Left colon (tissue), 2 donors: ENCODE data around the gene GPR107. TPM values are rescaled to one million over a fixed set of nuclear protein-coding genes. Genes with fewer than 3 reads are reported as not detected.
A peak's percentile ranks its signal among the peaks of the same experiment; 100 is the strongest.

Experiments
- ATAC-seq: fragments of 200-7000 bp; cut with Tn5 transposase; one replicate; pipeline ENCODE4 v1.9.1; 2020; ENCODE audit warnings: mild to moderate bottlenecking, moderate library complexity
- DNase-seq, 2 donors: peaks; one replicate each; pipeline ENCODE4 v3.0.0-alpha.2; 2020
- intact Hi-C, 2 donors: fragments of 100-400 bp; cut with DNase I in 1 of 2; cut with micrococcal nuclease in 1 of 2; formaldehyde crosslinking; loops; one replicate each; pipeline versions ENCODE4 v1.11.2 to v1.14.0; 2022; cut with DNase I, micrococcal nuclease
- total RNA-seq, 2 donors: library from RNA; stranded (reverse); fragmentation: NEBNext Ultra II Directional; extraction: Animal tissue kit (Norgen Biotek cat#: 25700); gene quantifications; one replicate each; pipeline ENCODE4 v1.2.1, GENCODE V29; 2021
- donor health status: DM: no; HTN: no; CAD: no.
- donor health status: DM: yes; HTN: yes; CAD: no.

Gene GPR107
- total RNA-seq, 2 donors from 2014 or later, result 44.6 to 48.6 TPM

GRCh38 chr9:130045725-130046450 is 7.8 kb upstream of the GPR107 start:
- intact Hi-C loops, result loop anchor here in 1 of 2 donors (10.0 kb wide), 1 partner anchor 81 kb away; no protein-coding TSS in a partner anchor
- DNase-seq, result no peak
- ATAC-seq, result no peak

- no peak for ATAC-seq
- no peak for DNase-seq
- intact Hi-C loops, result loop anchor here in 1 of 2 donors (10.0 kb wide), 2 partner anchors 85 to 165 kb away; no protein-coding TSS in a partner anchor
Measured at GRCh38 chr9:130049431-130050210, 4.1 kb upstream of the GPR107 start.

DNA sequence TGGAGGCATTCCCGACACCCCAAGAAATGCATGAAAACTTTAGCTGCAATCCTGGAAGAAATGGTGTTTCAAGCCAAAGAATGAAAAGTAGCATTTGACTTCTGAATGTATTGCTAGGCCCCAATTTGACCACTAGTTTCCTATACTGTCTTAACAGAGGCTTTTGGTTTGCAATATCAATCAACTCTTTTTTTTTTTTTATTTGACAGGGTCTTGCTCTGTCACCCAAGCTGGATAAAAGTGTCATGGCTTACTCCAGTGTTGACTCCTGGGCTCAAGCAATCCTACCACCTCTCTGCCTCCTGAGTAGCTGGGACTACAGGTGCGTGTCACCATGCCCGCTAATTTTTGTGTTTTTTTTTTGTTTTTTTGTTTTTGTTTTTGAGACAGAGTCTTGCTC is 3.2 kb upstream of the GPR107 start:
- intact Hi-C loops, result loop anchor here in 1 of 2 donors (10.0 kb wide), 1 partner anchor 166 kb away; no protein-coding TSS in a partner anchor
- DNase-seq (no peak), ATAC-seq (no peak)

- ATAC-seq, result no peak
- intact Hi-C loops, result loop anchor here in 1 of 2 donors (10.0 kb wide), 1 partner anchor 167 kb away; no protein-coding TSS in a partner anchor
- no peak for DNase-seq
Measured at GRCh38 chr9:130051855-130052254, 1.9 kb upstream of the GPR107 start.

DNA sequence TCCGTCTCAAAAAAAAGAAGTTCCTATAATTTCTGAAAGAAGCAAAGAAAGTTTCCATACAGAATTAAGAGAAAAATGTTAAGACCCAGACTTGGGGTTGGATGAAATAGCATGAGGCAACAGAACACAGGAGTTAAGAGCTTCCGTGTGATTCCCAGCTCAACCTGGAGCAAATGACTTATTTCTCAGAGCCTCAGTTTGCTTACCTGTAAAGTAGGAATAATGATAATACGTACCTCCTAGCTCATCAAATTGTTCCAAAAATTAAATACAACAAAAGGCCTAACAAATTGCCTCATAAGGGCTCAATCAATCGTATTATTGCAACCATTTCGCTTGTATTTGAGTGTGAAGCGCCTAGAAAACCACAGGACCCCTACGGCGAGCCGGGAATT is 600 bp upstream of the GPR107 start:
- DNase-seq, result no peak
- no peak for ATAC-seq
- intact Hi-C loops, result loop anchor here in 1 of 2 donors (10.0 kb wide), 1 partner anchor 168 kb away; no protein-coding TSS in a partner anchor

- ATAC-seq (peak; percentile 46), DNase-seq (no peak)
- intact Hi-C loops, result loop anchor here in 1 of 2 donors (10.0 kb wide), 1 partner anchor 170 kb away; no protein-coding TSS in a partner anchor
Measured at GRCh38 chr9:130054325-130054786, 650 bp downstream of the GPR107 start.

DNA sequence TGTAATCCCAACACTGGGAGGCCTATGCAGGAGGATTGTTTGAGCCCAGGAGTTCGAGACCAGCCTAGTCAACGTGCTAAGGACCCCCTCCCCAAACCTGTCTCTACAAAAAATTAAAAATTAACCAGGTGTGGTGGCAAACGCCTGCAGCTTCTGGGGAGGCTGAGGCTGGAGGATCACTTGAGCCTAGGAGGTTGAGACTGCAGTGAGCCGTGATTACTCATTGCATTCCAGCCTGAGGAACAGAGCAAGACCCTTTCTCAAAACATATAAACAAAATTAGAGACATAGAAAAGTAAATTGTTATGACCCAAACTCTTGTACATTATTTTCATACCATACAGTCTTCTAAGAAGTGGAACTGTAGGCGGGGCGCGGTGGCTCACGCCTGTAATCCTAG is 1.1 kb downstream of the GPR107 start:
- ATAC-seq (no peak), DNase-seq (no peak)
- intact Hi-C loops, result loop anchor here in 1 of 2 donors (10.0 kb wide), 1 partner anchor 170 kb away; no protein-coding TSS in a partner anchor

- intact Hi-C loops, result loop anchor here in 1 of 2 donors (10.0 kb wide), 1 partner anchor 173 kb away; no protein-coding TSS in a partner anchor
- ATAC-seq, result no peak
- DNase-seq, result no peak
Measured at GRCh38 chr9:130058154-130058553, 4.4 kb downstream of the GPR107 start.

DNA sequence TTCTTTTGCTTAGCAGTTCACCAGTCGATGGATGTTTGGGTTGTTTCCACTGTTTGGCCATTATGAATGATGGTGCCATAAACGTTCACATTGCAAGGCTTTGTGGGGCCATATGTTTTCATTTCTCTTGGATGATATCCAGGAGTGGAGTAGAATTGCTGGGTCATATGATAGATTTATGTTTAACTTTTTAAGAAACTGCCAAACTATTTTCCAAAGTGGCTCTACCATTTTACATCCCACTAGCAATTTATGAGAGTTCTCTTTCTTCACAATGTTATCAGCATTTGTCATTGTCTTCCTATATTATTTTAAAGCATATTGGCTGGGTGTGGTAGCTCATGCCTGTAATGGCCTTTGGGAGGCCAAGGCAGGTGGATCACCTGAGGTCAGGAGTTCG is 5.2 kb downstream of the GPR107 start:
- intact Hi-C loops, result loop anchor here in 1 of 2 donors (10.0 kb wide), 1 partner anchor 174 kb away; no protein-coding TSS in a partner anchor
- DNase-seq, result no peak
- ATAC-seq, result peak; percentile 87

DNA sequence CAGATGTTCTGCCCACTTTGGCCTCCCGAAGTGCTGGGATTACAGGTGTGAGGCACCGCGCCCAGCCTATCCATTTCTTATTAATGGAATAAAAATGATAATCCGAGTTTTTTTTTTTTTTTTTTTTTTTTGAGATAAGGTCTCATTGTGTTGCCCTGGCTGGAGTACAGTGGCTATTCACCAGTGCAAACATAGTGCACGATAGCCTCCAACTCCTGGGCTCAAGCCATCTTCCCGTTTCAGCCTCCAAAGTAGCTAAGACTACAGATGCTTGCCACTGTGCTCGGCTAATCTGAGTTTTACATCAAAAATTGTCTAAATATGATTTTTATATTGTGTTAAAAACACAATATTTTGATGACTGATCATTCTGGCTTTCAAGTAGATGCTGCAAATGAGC is 6.6 kb downstream of the GPR107 start:
- no peak for DNase-seq
- intact Hi-C loops, result no loop called here
- no peak for ATAC-seq

DNA sequence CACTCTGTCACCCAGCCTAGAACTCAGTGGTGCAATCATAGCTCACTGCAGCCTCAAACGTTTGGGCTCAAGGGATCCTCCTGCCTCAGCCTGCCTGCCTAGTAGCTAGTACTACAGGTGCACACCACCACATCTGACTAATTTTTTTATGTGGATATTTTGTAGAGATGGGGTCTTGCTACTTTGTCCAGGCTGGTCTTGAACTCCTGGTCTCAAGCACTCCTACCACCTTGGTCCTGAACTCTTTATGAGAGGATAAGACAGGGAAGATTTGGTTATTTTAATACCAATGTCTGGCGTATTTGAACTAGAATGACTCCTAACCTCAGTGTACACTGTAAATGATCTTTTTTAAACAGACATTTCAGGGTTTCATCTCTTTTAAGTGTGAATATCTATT is 9.0 kb downstream of the GPR107 start:
- intact Hi-C loops, result no loop called here
- no peak for DNase-seq

GRCh38 chr9:130064621-130065020 is 10.9 kb downstream of the GPR107 start:
- intact Hi-C loops, result no loop called here
- DNase-seq (no peak), ATAC-seq (no peak)

More for the DNA sequence above, 9.0 kb downstream of the GPR107 start:
- ATAC-seq, result no peak

DNA sequence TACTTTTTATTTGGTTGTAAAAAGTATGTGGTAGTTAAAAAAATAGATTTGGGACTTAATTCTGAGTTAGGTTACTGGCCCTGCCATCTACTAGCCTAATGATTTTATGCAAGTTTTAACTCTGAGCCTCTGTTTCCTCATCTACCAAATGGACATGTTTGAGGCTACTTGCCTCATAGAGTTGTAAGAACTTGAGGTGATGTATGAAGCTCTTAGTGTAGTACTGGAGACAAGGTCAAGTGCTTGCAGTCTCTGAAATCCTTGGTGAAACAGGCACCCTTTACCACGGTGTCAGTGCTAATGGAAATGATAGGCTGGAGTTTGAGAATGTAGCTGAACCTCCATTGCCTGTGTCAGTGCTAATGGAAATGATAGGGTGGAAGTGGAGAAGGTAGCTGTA is 15.3 kb downstream of the GPR107 start:
- ATAC-seq (no peak), DNase-seq (no peak)
- intact Hi-C loops, result no loop called here

DNA sequence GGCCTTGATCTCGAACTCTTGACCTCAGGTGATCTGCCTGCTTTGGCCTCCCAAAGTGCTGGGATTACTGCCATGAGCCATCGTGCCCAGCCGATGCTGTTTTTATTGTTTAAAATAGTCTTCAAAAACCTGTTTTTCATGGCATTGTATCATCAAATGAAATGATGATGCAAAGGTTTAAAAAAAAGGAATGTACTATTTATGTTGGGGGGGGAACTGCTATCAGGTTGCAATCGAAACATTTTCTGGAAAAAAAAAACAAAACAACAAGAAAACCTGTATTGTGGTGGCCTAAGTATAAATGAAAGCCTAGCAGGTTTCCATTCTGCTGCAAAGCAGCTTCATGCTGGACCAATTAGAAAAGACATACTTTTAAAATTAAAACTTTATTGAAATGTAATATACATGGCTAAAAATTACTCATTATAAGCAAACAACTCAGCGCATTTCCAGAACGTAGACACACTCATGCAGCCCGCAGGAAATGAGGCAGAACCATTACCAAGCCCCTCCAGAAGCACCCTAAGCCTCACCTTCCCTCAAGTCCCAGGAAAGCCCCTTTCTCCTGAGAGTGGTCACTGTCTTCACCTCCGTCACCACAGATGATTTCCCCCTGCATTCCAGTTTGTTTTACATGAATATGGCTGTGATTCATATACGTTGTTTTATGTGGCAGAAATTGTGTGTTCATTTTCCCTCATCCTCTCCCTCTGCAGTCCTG is 19.0 kb downstream of the GPR107 start:
- DNase-seq (no peak), ATAC-seq (no peak)
- intact Hi-C loops, result no loop called here

DNA sequence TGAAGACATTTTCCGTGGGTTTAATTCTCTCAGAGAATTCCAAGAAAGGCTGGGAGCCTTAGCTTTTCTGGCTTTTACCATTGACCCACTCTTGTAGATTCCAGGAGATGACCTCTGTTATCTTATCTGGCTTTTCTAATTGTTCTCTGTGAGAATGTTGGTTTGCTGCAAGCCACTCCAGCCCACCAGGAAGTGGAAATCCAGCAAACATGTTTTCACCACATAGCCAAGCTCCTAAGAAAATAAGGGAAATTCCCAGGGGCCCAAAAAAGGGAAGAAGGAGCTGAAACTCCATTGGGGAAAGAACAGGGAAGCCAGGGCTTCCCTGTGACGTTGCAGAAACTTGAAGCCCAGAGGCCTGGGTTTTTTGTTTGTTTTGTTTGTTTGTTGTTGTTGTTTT is 19.7 kb downstream of the GPR107 start:
- DNase-seq (no peak), ATAC-seq (no peak)
- intact Hi-C loops, result no loop called here

- DNase-seq (no peak), ATAC-seq (no peak)
- intact Hi-C loops, result no loop called here
Measured at GRCh38 chr9:130078547-130078946, 24.8 kb downstream of the GPR107 start.

DNA sequence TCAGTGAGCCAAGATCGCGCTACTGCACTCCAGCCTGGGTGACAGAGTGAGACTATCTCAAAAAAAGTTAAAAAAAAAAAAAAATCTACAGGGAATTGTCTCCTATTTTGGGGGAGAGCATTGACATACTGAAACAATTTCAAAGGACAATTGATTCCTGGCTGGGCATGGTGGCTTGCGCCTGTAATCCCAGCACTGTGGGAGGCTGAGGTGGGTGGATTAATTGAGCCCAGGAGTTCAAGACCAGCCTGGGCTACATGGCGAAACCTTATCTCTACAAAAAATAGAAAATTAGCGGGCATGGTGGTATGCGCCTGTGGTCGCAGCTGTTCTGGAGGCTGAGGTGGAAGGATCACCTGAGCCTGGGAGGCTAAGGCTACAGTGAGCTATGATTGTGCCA is 30.6 kb downstream of the GPR107 start:
- ATAC-seq (no peak), DNase-seq (no peak)
- intact Hi-C loops, result no loop called here

- intact Hi-C loops, result no loop called here
- DNase-seq (no peak), ATAC-seq (no peak)
Measured at GRCh38 chr9:130088051-130088450, 34.3 kb downstream of the GPR107 start.

- ATAC-seq, result no peak
- no peak for DNase-seq
- intact Hi-C loops, result no loop called here
Measured at GRCh38 chr9:130089141-130089540, 35.4 kb downstream of the GPR107 start.
